GM12878 (cell line): ENCODE measurements around the gene MYL12A. TPM values are rescaled to one million over a fixed set of nuclear protein-coding genes. Genes with fewer than 3 reads are reported as not detected.

Experiments
- CHD4 ChIP-seq: fragments of 200-600 bp; sonication (generic); IDR thresholded peaks from 2 replicates; pipeline ENCODE4 v1.6.1; 2016; ENCODE audit warnings: mild to moderate bottlenecking
- CREB1 ChIP-seq: IDR thresholded peaks from 2 replicates; pipeline ENCODE4 v1.6.1; 2012; ENCODE audit warnings: low read depth, mild to moderate bottlenecking, inconsistent platforms
- CREM ChIP-seq: IDR thresholded peaks from 2 replicates; pipeline ENCODE4 v1.6.1; 2014; ENCODE audit warnings: antibody characterized with exemption, low read depth
- DPF2 ChIP-seq: fragments of 450-650 bp; IDR thresholded peaks from 2 replicates; pipeline ENCODE4 v1.6.1; 2017; ENCODE audit warnings: mild to moderate bottlenecking
- FOXM1 ChIP-seq: IDR thresholded peaks from 2 replicates; pipeline ENCODE4 v1.6.1; 2012; ENCODE audit warnings: low read depth, mild to moderate bottlenecking, inconsistent platforms, low read length, moderate library complexity
- HSF1 ChIP-seq: fragments of 150-350 bp; IDR thresholded peaks from 2 replicates; pipeline ENCODE4 v1.6.1; 2014; ENCODE audit warnings: mild to moderate bottlenecking, low read depth, low read length
- KDM1A ChIP-seq: fragments of 200-600 bp; sonication (generic); IDR thresholded peaks from 2 replicates; pipeline ENCODE4 v1.6.1; 2016; ENCODE audit warnings: borderline replicate concordance
- MEF2B ChIP-seq: fragments of 450-650 bp; IDR thresholded peaks from 2 replicates; pipeline ENCODE4 v1.6.1; 2018; ENCODE audit warnings: mild to moderate bottlenecking, moderate library complexity; ENCODE audit not compliant: partially characterized antibody, poor library complexity, severe bottlenecking
- MLLT1 ChIP-seq: fragments of 450-650 bp; IDR thresholded peaks from 2 replicates; pipeline ENCODE4 v1.6.1; 2016; ENCODE audit warnings: mild to moderate bottlenecking
- MTA2 ChIP-seq: fragments of 450-650 bp; IDR thresholded peaks from 2 replicates; pipeline ENCODE4 v1.6.1; 2016; ENCODE audit warnings: low read depth, mild to moderate bottlenecking, moderate library complexity
- SREBF2 ChIP-seq: IDR thresholded peaks from 2 replicates; pipeline ENCODE4 v1.6.1; 2012; ENCODE audit warnings: mild to moderate bottlenecking, low read length
- TARDBP ChIP-seq: IDR thresholded peaks from 2 replicates; pipeline ENCODE4 v1.6.1; 2016; ENCODE audit warnings: borderline replicate concordance
- YBX1 ChIP-seq: fragments of 450-650 bp; IDR thresholded peaks from 2 replicates; pipeline ENCODE4 v1.6.1; 2016; ENCODE audit warnings: antibody characterized with exemption
- ZNF384 ChIP-seq: IDR thresholded peaks from 2 replicates; pipeline ENCODE4 v1.6.1; 2012; ENCODE audit warnings: low read depth, mild to moderate bottlenecking, low read length, improper control_type of control experiment, borderline replicate concordance
- ZNF592 ChIP-seq: fragments of 450-650 bp; IDR thresholded peaks from 2 replicates; pipeline ENCODE4 v1.6.1; 2017; ENCODE audit warnings: mild to moderate bottlenecking, moderate library complexity
- polyA plus RNA-seq, 11 experiments: library from polyadenylated mRNA; depleted of rRNA in 4 of 11; unstranded in 6 of 11; stranded (reverse) in 5 of 11; fragments of >200 nt; fragmentation: Nextera tagmentation in 4 of 11; fragmentation: Illumina TruSeq in 1 of 11; extraction: Ambion mirVana in 4 of 11; extraction: Trizol in 1 of 11; gene quantifications; 1 replicate in 1 of 11; 2 replicates in 10 of 11; pipeline versions ENCODE4 v1.2.1 to v1.2.3, GENCODE V29; 2011 to 2016; ENCODE audit warnings: inconsistent platforms in 2 of 11, missing spikeins in 2 of 11, low read depth in 1 of 11
- total RNA-seq, 4 experiments: library from RNA; depleted of rRNA in 3 of 4; stranded (reverse); fragments of >200 nt in 3 of 4; fragmentation: Illumina TruSeq in 1 of 4; extraction: Trizol in 1 of 4; gene quantifications; 2 replicates each; pipeline versions ENCODE4 v1.2.1 to v1.2.3, GENCODE V29; 2013 to 2021

Gene MYL12A
- total and polyA plus RNA-seq, 10 of the 15 experiments (the other 5 are each of a cell fraction or from before 2014, with no cell fraction given): 488 to 1,663 (median 924) TPM

- TF ChIP-seq MLLT1 (no peak), CREM (0 out of 2 replicates have a peak, but pooled peaks have one; percentile 13), CHD4 (no peak), ZNF384 (no peak), KDM1A (no peak), CREB1 (no peak), SREBF2 (no peak), YBX1 (no peak; the same call in 1 of the 2 replicates), TARDBP (no peak), FOXM1 (peak; percentile 36; the same call in 1 of the 2 replicates), MEF2B (peak; percentile 6), ZNF592 (0 out of 2 replicates have a peak, but pooled peaks have one; percentile 16), DPF2 (0 out of 2 replicates have a peak, but pooled peaks have one; percentile 14), HSF1 (no peak), MTA2 (no peak; the same call in 1 of the 2 replicates)
Observed at GRCh38 chr18:3245853-3246634, 1.6 kb upstream of the MYL12A start (continued).
